Transverse colon (tissue), 4 donors: ENCODE data around the gene UBE2Q1. TPM values are rescaled to one million over a fixed set of nuclear protein-coding genes. Genes with fewer than 3 reads are reported as not detected.

Experiments
- DNase-seq: peaks from one replicate; pipeline ENCODE4 v3.0.0-alpha.2; 2019
- H3K27ac ChIP-seq, 4 donors: fragments of 200-600 bp; sonication (generic); 2 replicates each; pipeline ENCODE4 v1.5.1; 2016 to 2018; ENCODE audit warnings: inconsistent platforms in 4 of 4
- H3K27me3 ChIP-seq: fragments of 200-600 bp; sonication (generic); 2 replicates; pipeline ENCODE4 v1.5.1; 2017; ENCODE audit warnings: inconsistent platforms
- H3K36me3 ChIP-seq, 4 donors: fragments of 200-600 bp; sonication (generic); 2 replicates each; pipeline ENCODE4 v1.5.1; 2017 to 2019; ENCODE audit warnings: inconsistent platforms in 4 of 4
- H3K4me1 ChIP-seq, 4 donors: fragments of 200-600 bp; sonication (generic); 2 replicates each; pipeline ENCODE4 v1.5.1; 2017 to 2020; ENCODE audit warnings: inconsistent platforms in 4 of 4
- H3K4me3 ChIP-seq, 4 donors: fragments of 200-600 bp; sonication (generic); 1 replicate in 1 of 4; 2 replicates in 3 of 4; pipeline versions ENCODE4 v1.5.1 to v1.6.1; 2017 to 2019; ENCODE audit warnings: inconsistent platforms in 4 of 4
- H3K9me3 ChIP-seq, 2 donors: fragments of 200-600 bp; sonication (generic); 2 replicates each; pipeline ENCODE4 v1.5.1; 2017 to 2019; ENCODE audit warnings: inconsistent platforms in 2 of 2
- EP300 ChIP-seq: sonication (generic); formaldehyde crosslinking; IDR thresholded peaks from one replicate; pipeline ENCODE4 v1.6.1; 2017; ENCODE audit warnings: antibody characterized with exemption, low read depth
- POLR2A ChIP-seq: fragments of 450-650 bp; IDR thresholded peaks from one replicate; pipeline ENCODE4 v1.6.1; 2016; ENCODE audit warnings: antibody characterized with exemption, mild to moderate bottlenecking, moderate library complexity
- POLR2AphosphoS5 ChIP-seq, 3 donors: sonication (generic); formaldehyde crosslinking; IDR thresholded peaks; one replicate each; pipeline ENCODE4 v1.6.1; 2016; ENCODE audit warnings: antibody characterized with exemption in 3 of 3
- WGBS, 2 donors: methylation state at CpG; one replicate each; pipeline ENCODE4 v1.1.5; 2018; ENCODE audit warnings: low coverage in 1 of 2; 5-methylcytosine and 5-hydroxymethylcytosine counted together
- in situ Hi-C, 4 donors: fragments of 200-750 bp; cut with MboI; loops; one replicate each; pipeline versions ENCODE4 v1.15.0 to v1.15.1; 2017; ENCODE audit warnings: low sequenced_read_pairs in 3 of 4, low pct_ligation_motif_present in 1 of 4, low pct_unique_long_range_greater_than_20kb in 1 of 4
- intact Hi-C: fragments of 100-400 bp; cut with DNase I; formaldehyde crosslinking; loops from one replicate; pipeline ENCODE4 v1.15.1; 2023; ENCODE audit warnings: low total_unique reads
- total RNA-seq, 4 donors: library from RNA; depleted of rRNA; stranded (reverse); fragments of >200 nt; gene quantifications; one replicate each; pipeline ENCODE4 v1.1.0, GENCODE V29; 2016
- TF ChIP-seq, protein P1 (sequence below), 5 experiments: fragments of 200-600 bp in 3 of 5; fragments of 450-650 bp in 2 of 5; sonication (generic) in 3 of 5; IDR thresholded peaks; 1 replicate in 2 of 5; 2 replicates in 3 of 5; pipeline ENCODE4 v1.5.1; 2016 to 2017; ENCODE audit warnings: antibody characterized with exemption in 5 of 5, inconsistent platforms in 3 of 5, mild to moderate bottlenecking in 2 of 5, moderate library complexity in 1 of 5

UBE2Q1 gene
- total RNA-seq, 4 donors from 2014 or later: 10.1 to 33.9 (median 26.6) TPM

DNA sequence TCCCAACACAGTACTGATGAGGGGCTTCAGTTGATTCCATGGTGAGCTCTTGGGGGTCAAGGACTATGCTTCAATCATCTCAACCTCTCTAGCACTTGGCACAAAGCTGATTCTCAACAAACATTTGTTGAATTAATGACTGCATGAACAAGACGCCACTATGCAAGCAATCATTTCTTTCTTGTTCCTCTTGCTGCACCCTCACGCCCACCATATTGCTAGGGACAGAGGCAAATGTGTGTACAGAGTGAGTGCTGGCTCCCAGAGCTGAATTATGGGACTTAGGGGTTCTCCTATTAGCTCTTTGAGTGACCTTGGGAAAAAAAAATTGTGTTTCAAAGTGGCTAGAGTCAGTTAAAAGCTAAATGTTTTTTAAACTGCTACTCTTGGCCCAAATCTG lies 47.1 kb upstream of the UBE2Q1 start:
- TF ChIP-seq, protein P1, sequence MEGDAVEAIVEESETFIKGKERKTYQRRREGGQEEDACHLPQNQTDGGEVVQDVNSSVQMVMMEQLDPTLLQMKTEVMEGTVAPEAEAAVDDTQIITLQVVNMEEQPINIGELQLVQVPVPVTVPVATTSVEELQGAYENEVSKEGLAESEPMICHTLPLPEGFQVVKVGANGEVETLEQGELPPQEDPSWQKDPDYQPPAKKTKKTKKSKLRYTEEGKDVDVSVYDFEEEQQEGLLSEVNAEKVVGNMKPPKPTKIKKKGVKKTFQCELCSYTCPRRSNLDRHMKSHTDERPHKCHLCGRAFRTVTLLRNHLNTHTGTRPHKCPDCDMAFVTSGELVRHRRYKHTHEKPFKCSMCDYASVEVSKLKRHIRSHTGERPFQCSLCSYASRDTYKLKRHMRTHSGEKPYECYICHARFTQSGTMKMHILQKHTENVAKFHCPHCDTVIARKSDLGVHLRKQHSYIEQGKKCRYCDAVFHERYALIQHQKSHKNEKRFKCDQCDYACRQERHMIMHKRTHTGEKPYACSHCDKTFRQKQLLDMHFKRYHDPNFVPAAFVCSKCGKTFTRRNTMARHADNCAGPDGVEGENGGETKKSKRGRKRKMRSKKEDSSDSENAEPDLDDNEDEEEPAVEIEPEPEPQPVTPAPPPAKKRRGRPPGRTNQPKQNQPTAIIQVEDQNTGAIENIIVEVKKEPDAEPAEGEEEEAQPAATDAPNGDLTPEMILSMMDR (IDR thresholded peaks at IDR 0.05): no peak
- TF ChIP-seq EP300 (no peak), POLR2A (no peak), POLR2AphosphoS5 (IDR thresholded peaks at IDR 0.05) (no peak)
- Histone ChIP-seq H3K4me3 (no peak overlapping the region), H3K9me3 (no peaks in the 10 kb centered on the region), H3K27me3 (no peaks in the 10 kb centered on the region), H3K4me1 (peaks cover 22 to 47% (median 28%) of the 10 kb centered on the region in 4 donors), H3K36me3 (peaks cover 0 to 13% (median 3%) of the 10 kb centered on the region in 4 donors), H3K27ac (no peak overlapping the region)
- in situ Hi-C loops: no loop called here
- WGBS, 2 donors: 81% methylated on average over 2 of the region's 2 CpGs; no CpG with 5 or more reads in 1 of the 2 donors
- intact Hi-C loops: no loop called here
- no peak for DNase-seq

DNA sequence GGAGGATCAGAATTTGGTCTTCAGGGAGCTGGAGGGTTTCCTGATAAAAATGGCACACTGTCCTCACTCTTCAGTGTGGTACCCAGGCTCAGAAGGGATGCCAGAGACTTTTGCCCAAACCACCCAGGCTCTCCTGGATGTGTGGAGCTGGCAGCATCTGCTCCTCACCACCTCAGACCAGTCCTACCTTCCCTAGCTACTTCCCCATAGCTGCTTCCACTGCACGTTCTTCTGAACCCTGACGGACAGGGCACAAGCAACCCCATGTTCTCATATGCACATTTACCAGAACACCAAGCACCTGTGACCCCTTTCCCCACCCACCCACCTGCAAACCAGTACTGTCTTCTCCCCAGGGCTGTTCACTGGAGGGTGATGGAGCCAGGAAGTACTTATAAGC lies 44.9 kb upstream of the UBE2Q1 start:
- TF ChIP-seq, protein P1 (IDR thresholded peaks at IDR 0.05): no peak
- TF ChIP-seq POLR2AphosphoS5 (IDR thresholded peaks at IDR 0.05) (no peak), POLR2A (no peak), EP300 (no peak)
- in situ Hi-C loops: no loop called here
- intact Hi-C loops: no loop called here
- H3K4me3 ChIP-seq: no peak overlapping the region
- H3K9me3 ChIP-seq: no peaks in the 10 kb centered on the region
- no peak overlapping the region for H3K27ac ChIP-seq
- 62% methylated on average over 2 of the region's 2 CpGs; no CpG with 5 or more reads in 1 of the 2 donors for WGBS, 2 donors
- H3K4me1 ChIP-seq: peaks cover 15 to 48% (median 28%) of the 10 kb centered on the region in 4 donors
- peaks cover 0 to 25% (median 9%) of the 10 kb centered on the region in 4 donors for H3K36me3 ChIP-seq
- no peaks in the 10 kb centered on the region for H3K27me3 ChIP-seq
- DNase-seq: no peak

DNA sequence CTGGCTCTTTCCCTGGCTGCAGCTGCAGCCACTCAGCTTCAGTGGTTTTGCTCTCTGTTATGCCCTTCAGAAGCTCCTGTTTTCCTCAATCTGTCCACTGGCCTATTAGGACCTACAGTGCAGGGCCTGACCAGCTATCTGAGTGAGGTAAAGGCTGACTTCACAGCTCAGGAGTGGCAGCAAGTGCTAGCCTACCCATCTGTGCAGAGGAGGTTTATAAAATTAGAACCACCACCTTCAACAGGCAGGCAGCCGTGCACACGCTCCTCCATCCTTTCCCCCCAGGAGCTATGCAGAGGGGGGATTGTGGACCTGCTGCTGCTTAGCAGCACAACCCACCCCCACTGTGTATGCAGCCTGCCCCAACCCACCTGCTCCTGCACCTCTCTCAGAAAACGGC lies 41.2 kb upstream of the UBE2Q1 start:
- Histone ChIP-seq H3K36me3 (peaks cover 0 to 60% (median 26%) of the 10 kb centered on the region in 4 donors), H3K27me3 (no peaks in the 10 kb centered on the region), H3K4me1 (peaks cover 0 to 23% (median 7%) of the 10 kb centered on the region in 4 donors), H3K27ac (no peak overlapping the region), H3K9me3 (no peaks in the 10 kb centered on the region), H3K4me3 (no peak overlapping the region)
- in situ Hi-C loops (no loop called here), intact Hi-C loops (no loop called here)
- WGBS, 2 donors: 79% methylated on average over 3 of the region's 3 CpGs; no CpG with 5 or more reads in 1 of the 2 donors
- DNase-seq: no peak
- TF ChIP-seq EP300: no peak

DNA sequence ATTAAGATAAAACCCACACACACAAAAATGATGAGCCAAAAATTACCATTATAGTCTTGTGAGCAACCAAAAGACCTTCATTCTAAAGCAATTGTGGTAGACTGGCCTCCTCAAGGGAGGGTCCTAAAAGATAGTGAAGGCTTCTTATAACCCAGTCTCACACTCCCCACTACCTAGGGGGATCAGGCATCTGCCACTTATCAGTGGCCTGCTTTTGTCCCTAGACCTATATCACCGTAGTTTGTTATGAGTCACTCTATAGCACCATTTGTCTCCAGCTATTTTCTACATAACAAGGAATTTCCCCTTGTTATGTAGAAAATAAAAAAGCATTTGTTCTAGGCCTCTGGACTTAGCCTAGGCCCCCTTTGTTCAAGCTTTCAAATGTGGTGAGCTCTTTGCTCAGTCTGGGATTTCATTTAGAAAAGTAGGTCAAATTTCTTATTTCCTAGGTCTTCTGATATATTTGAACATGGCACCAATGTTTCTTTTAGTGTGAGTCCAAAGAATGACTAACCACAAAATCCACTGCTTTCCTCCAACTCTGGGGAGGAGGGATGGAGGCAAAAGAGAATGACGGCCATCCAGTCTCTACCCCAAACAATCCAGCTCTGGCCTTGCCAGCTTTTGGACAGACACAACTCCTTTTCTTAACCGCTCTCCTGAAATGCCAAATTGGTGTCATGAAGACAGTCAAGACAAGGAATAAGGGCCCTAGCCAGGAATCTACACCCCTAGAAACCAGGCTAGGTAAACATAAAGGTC lies 40.6 kb upstream of the UBE2Q1 start:
- Histone ChIP-seq H3K9me3 (no peaks in the 10 kb centered on the region), H3K27me3 (no peaks in the 10 kb centered on the region), H3K4me3 (no peak overlapping the region), H3K27ac (no peak overlapping the region), H3K36me3 (peaks cover 0 to 67% (median 29%) of the 10 kb centered on the region in 4 donors), H3K4me1 (peaks cover 0 to 17% (median 7%) of the 10 kb centered on the region in 4 donors)
- TF ChIP-seq, protein P1 (IDR thresholded peaks at IDR 0.05): no peak
- TF ChIP-seq POLR2A (no peak), POLR2AphosphoS5 (IDR thresholded peaks at IDR 0.05) (no peak)
- in situ Hi-C loops: no loop called here
- DNase-seq: no peak
- 58 to 71% methylated on average over 2 to 3 of the region's 3 CpGs for WGBS, 2 donors
- intact Hi-C loops: no loop called here
